GM19455 (cell line): Measurements from ENCODE around the gene PRR14.
"Not testable (repeated sequence)": the region's sequence is repeated elsewhere in the genome, so short reads cannot be mapped to it uniquely, and the experiment has no call there.

ENCODE experiments used
- ATAC-seq: cut with Tn5 transposase; IDR thresholded peaks from one replicate; pipeline ENCODE4 v1.9.1; 2021; ENCODE audit not compliant: unreplicated experiment

PRR14 gene

DNA sequence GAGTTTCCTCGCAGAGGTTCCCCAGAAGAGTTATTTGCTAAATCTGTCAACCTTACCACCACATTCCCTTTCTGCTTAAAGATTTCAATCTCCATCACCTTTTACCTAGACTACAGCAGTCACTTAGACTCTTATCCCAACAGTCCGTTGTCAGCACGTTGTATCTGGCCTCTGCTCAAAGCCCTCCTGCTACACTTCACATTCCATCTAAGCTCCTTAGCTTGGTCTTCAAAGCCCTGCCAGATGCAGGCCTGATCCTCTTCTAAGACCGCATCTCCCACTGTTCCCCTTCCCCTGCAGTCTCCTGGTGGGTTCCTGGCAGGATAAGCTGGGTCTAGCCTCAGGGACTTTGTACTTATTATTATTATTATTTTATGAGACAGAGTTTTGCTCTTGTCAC is 37.9 kb downstream of the PRR14 start:
- ATAC-seq: no peak

DNA sequence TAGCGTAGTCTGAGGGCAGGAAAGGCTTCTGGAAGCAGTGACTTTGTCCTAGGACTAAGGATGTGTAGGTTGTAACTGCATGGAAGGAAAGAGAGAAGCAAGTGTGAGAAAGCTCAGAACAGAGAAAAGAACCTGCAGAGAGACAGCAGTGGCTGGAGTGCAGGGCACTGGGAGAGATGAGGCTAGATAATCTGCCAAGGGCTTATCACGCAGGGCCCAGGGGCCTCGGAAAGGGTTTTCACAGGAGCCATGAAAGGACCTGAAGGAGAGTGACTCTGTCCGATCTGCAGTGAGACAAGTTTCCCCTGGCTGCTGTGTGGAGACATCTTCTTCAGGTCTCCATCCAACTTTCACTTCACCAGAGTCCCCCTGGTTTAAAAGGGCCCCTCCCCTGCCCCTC is 41.1 kb downstream of the PRR14 start:
- no peak for ATAC-seq

DNA sequence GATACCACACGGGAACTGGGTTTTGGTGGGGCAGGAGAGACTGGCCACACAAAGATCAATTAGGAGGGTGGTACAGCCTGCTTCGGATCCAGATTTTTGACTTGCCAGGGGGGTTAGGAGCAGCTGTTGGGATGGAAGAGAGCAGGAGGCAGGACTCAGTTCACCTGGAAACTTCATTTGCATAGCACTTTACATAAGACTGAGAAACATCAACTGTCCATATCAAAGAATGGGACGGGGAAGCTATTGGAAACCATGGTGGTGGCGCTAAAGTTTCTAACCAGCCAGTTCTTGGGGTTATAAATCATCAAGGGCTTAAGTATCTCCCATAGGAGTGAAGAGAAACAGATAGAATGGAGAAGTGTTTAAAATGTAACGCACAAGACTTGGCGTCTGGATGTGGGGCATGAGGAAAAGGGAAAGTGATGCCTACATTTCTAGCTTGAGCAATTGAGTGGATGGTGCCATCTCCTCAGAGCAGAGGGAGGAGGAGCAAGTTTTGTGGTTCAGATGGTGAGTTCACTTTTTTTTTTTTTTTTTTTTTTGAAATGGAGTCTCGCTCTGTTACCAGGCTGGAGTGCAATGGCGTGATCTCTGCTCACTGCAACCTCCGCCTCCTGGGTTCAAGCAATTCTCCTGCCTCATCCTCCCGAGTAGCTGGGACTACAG is 41.8 kb downstream of the PRR14 start:
- ATAC-seq: no peak

DNA sequence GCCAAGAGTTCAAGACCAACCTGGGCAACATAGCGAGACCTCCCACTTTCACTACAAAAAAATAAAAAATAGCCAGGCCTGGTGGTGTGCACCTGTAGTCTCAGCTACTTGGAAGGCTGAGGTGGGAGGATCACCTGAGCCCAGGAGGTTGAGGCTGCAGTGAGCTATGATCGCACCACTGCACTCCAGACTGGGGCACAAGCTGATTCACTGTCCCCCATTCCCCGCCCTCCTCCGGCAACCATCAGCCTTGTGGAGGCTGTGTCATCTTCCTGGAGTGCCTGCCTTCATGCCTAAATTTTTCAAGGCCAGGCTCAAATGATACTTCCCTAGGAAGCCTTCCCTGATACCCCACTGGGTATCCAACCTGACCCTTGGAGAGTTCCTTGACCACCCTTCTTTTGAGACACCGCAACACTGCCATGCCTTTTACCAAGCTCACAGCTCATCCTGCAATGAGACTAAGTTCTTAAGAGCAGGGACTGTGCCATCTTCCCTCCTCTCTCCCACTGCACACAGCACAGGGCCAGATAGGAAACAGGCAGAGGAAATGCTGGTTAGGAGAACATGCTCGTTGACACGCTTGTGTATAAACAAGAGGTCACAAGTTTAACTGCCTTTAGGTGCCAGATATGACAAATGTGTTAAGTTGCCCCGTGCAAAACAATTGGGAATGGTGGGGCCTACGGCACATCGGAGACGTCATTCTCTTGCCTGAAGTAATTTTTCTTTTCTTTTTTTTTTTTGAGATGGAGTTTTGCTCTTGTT is 44.4 kb downstream of the PRR14 start:
- ATAC-seq: no peak

DNA sequence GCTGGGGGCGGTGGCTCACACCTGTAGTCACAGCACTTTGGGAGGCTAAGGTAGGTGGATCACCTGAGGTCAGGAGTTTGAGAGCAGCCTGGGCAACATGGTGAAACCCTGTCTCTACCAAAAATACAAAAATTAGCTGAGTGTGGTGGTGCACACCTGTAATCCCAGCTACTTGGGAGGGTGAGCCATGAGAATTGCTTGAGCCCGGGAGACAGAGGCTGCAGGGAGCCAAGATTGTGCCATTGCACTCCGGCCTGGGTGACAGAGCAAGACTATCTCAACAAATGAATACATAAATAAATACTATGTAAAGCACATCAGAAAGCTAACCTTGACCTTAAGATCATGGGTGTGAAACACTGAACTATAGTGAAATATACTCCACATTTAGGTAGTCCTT is 45.9 kb downstream of the PRR14 start:
- not testable (repeated sequence) for ATAC-seq

DNA sequence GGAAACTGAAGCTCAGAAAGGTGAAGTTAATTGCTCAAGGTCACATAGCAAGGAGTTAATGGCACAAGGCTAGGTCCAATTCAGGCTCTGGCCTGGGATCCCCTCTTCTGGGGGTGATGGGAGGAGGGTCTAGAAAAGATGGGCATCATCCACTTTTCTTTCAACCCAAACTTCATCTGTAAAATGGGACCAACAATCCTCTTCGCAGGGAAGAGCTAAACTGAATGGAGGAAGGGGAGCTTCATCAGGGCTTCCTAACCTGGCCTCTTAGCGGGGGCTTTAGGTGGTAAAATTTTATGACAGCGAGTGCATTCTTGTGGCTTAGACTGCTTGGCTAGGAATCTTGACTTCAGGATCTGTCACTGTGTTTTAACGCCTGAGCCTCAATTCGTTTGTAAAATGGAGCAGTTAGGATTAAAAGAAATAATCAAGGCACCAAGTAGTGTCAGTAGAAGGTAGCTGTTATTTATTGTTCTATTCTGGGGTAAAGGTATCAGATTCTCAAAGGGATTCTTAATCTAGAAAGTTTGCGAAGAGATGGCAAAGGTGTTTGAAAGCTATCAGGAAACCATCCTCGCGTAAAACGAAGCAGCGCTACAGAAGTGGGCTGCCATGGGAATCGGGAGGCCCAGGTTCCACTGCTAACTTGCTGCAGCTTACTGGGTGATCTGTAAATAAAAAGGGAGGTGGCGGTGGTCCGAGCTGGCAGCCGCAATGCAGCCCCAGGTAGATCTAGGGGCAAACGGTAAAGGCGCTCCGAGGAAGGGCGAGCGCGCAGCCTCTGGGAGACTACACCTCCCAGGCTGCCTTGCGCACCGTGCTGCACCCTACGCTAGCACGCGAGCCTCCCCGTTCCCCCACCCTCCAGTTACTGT is 46.7 kb downstream of the PRR14 start:
- ATAC-seq: peak; percentile 80

DNA sequence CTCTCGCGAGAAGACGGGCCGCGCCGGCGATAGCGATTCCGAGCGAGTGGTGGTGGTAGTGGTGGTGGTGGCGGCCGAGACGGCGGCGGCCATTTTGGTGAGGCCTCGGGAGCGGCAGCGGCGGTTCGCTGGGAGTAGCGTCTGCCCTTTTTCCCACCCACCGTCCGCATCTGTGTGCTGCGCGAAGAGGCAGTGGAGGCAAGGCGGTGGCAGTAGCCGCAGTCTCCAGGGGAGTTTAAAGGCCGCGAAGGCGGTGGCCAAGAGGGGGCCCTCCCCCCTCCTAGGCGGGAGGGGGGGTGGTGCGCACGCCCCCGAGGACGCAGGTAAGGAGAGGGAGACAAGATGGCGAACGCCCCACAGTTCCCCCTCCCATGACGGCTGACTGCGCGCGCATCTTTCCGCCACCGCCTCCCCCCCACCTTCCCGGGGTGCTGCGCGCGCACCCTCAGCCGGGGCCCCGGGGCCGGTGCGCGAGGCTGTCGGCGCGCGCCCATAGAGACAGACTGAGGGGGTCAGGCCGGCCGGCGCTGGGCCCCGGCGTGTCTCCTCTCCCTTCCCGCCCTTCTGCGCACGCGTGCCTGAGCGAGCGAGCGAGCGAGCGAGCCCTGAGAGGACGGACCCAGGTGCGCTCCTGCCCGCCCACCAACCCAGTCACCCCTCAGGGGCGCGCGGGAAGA is 47.5 kb downstream of the PRR14 start:
- ATAC-seq: peak; percentile 51

DNA sequence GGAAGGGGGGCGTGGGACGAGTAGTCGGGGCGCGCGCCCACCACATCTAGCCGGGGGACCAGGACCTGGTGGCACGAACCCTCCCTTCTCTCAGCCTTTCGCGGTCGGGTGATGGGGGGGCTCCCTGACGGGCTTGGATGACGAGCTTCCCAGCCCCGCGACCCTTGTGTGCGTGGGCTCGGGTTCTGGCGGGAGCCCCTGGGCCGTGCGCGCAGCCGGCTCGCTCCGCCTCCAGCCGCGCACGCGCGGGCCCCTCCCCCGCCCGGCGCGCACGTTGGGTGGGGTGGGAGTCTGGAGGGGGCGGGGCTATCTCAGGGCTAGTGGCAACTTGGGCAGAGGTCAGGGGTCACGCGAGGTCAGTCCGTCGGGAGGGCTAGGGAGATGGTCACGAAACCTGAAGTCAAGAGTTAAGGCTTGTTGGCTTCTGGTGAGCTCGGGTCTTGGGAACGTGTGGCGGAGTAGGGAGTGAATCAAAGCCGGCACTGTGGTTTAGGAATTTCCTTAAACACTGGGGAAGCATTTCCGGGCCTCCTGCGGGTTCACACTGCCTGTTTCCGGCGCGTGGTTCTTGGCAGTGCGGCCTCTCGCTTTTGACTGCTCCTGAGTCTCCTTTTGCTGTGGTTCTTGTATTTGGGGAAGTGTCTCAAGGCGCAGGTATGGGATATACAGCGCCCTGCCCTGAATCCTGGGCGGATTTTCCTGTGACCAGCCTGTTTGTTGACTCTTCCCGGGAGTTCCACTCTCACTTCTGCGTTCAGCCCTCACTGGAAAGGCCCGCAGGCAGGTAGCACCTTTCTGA is 48.3 kb downstream of the PRR14 start, which contains the start of gene SRCAP:
Gene SRCAP (plus strand): TSS at position 356 of the 799 bp plus-strand sequence. CDS start 1,654 bp downstream, outside the sequence.
- peak; percentile 35 for ATAC-seq

DNA sequence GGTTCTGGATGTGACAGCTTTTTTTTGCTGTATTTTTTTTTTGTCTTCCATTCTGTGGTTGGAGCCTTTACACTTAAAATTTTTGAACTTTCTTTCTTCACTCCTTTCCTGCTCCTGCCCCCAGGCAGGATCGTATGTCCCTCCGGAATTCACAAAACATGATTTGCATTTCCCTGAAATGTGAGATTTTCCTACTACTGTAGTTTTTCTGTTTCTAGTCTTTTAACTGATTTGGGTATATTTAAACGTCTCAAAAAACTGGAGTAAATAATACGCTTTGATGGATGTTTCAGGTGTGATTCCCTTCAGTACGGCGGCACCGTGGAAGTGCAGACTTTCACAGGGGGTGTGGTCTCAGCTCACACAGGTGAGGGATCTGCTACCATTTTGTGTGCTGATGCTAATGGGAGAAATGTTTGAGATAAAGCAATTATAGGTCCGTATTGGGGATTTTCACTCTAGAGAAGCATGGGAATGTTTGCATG is 48.9 kb downstream of the PRR14 start:
- ATAC-seq: no peak

GRCh38 chr16:30700491-30700890 is 49.7 kb downstream of the PRR14 start:
- ATAC-seq: no peak

DNA sequence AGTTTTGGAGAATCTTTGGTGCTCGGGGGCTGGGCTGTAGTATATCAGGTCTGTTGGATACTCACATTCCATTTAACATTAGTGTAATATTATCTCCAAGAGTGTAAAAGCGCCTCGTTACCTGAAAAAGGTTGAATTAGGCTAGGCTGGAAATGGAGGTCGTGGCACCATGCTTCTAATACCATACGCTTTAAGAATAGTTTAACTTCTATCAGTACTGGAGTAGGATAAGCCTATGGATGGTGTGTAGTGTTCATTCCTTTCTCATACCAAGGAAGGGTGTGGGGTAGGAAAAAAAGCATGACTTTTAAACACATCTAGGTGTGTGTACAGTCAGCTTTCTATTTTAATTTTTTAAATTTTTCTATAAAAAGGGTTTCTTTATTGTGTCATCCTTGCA is 50.2 kb downstream of the PRR14 start:
- ATAC-seq: no peak

DNA sequence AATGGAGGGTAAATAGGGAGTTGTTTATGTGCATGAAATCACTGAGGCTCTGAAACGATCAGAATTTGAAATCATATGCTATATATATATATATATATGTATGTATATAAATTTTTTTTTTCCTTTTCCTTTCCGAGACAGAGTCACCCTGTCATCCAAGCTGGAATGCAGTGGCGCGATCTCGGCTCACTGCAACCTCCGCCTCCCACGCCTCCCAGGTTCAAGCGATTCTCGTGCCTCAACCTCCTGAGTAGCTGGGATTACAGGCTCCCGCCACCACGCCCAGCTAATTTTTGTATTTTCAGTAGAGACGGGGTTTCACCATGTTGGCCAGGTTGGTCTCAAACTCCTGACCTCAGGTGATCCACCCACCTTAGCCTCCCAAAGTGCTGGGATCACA is 52.3 kb downstream of the PRR14 start:
- not testable (repeated sequence) for ATAC-seq

- ATAC-seq: no peak
Observed at GRCh38 chr16:30703971-30704370, 53.2 kb downstream of the PRR14 start.
